ENCODE data around the gene LHX1. TPM values are rescaled to one million over a fixed set of nuclear protein-coding genes. Genes with fewer than 3 reads are reported as not detected.

Gene LHX1
- total and polyA plus RNA-seq, 10 of the 15 experiments (the other 5 are each of a cell fraction or from before 2014, with no cell fraction given) = not detected

DNA sequence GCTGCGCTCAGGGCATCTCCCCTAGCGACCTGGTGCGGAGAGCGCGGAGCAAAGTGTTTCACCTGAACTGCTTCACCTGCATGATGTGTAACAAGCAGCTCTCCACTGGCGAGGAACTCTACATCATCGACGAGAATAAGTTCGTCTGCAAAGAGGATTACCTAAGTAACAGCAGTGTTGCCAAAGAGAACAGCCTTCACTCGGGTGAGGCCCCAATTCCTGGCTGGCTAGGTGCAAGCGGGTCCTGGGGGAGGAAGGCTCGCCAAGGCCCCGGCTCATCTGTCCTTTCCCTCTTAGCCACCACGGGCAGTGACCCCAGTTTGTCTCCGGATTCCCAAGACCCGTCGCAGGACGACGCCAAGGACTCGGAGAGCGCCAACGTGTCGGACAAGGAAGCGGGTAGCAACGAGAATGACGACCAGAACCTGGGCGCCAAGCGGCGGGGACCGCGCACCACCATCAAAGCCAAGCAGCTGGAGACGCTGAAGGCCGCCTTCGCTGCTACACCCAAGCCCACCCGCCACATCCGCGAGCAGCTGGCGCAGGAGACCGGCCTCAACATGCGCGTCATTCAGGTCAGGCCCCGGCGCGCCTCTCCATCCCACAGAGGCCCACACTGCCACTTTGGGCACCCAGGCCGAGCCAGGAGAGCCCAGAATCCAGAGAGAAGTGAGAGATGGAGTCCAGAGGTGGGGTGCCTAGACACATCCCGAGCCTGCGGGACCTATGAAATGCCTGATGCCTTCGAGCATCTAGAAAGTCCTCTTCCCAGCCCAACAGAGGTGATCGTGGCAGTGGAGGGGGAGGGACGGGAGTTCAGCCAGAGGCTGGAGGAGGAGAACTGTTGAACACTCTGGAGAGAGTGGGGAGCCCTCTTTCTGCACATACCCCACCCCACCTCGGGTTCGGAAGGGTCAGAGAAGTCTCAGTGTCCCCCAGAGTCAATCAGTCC is 3.3 kb downstream of the LHX1 start:
- RAD21 ChIA-PET (ENCODE audit: unreplicated experiment) = no interaction called here
- CTCF ChIA-PET = no interaction called here
- no peaks in the 10 kb centered on the region; the same call in 2 of the 3 replicates for H3K9me3 ChIP-seq (replicated peaks; ENCODE audit: control insufficient read depth, insufficient read depth, low read length)
- SMC1A ChIA-PET (ENCODE audit: uncharacterized antibody, unreplicated experiment) = no interaction called here
- POLR2A ChIA-PET = no interaction called here
- BruUV-seq (replicated peaks) = no TSS peak
- no peaks in the 10 kb centered on the region for H3K36me3 ChIP-seq (ENCODE audit: control insufficient read depth in 2 of 2, insufficient read depth in 2 of 2, low read length in 1 of 2)
- H3K4me1 ChIP-seq (ENCODE audit: control insufficient read depth, insufficient read depth, low read length) = no peaks in the 10 kb centered on the region
- no peak overlapping the region for H2AFZ ChIP-seq (ENCODE audit: control insufficient read depth, low read depth, low read length)
- FAIRE-seq (no peak), ATAC-seq (no peak), DNase-seq (ENCODE audit: low read depth, low spot score) (no peak)
- H3K27me3 ChIP-seq (replicated peaks in 1 of 2; ENCODE audit: control insufficient read depth in 2 of 2, insufficient read depth in 2 of 2, low read length in 1 of 2) = peaks cover 38 to 67% of the 10 kb centered on the region in 2 experiments
- TF ChIP-seq SRF (IDR thresholded peaks at IDR 0.05; ENCODE audit: low read depth in 2 of 2, low read length in 2 of 2) (no peak), ATF2 (IDR thresholded peaks at IDR 0.05; ENCODE audit: low read length) (no peak), NBN (IDR thresholded peaks at IDR 0.05) (no peak), RELA (IDR thresholded peaks at IDR 0.05; ENCODE audit: borderline replicate concordance, partially characterized antibody) (no peak), GABPA (IDR thresholded peaks at IDR 0.05; ENCODE audit: low read depth) (no peak), EZH2 (IDR thresholded peaks at IDR 0.05; ENCODE audit: borderline replicate concordance, control insufficient read depth, low read depth, low read length) (no peak), JUND (IDR thresholded peaks at IDR 0.05; ENCODE audit: low read depth, low read length) (no peak), WRNIP1 (IDR thresholded peaks at IDR 0.05; ENCODE audit: borderline replicate concordance, low read depth, low read length) (no peak), POLR2AphosphoS5 (IDR thresholded peaks at IDR 0.05; ENCODE audit: low read length) (no peak), ZBTB4 (CRISPR knock-in tag; IDR thresholded peaks at IDR 0.05) (no peak), FOS (IDR thresholded peaks at IDR 0.05; ENCODE audit: borderline replicate concordance, extremely low read depth, insufficient read length) (no peak), CHD2 (IDR thresholded peaks at IDR 0.05; ENCODE audit: borderline replicate concordance, low read depth, low read length) (no peak)
- TF ChIP-seq, protein P1, sequence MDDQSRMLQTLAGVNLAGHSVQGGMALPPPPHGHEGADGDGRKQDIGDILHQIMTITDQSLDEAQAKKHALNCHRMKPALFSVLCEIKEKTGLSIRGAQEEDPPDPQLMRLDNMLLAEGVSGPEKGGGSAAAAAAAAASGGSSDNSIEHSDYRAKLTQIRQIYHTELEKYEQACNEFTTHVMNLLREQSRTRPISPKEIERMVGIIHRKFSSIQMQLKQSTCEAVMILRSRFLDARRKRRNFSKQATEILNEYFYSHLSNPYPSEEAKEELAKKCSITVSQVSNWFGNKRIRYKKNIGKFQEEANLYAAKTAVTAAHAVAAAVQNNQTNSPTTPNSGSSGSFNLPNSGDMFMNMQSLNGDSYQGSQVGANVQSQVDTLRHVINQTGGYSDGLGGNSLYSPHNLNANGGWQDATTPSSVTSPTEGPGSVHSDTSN (IDR thresholded peaks at IDR 0.05; ENCODE audit: insufficient replicate concordance, low read depth, low read length) = no peak
- intact Hi-C loops (cut with micrococcal nuclease; ENCODE audit: unreplicated experiment) (loop anchor here (10.0 kb wide), 1 partner anchor 414 kb away; no protein-coding TSS in a partner anchor), in situ Hi-C loops (cut with MboI) (no loop called here)
- no peaks in the 10 kb centered on the region for H3K79me2 ChIP-seq (ENCODE audit: control insufficient read depth, insufficient read depth, low read length)
- H4K20me1 ChIP-seq (ENCODE audit: control insufficient read depth, insufficient read depth) = no peaks in the 10 kb centered on the region
- H3K4me3 ChIP-seq = no peak overlapping the region
- H3K27ac ChIP-seq (ENCODE audit: control insufficient read depth, insufficient read depth) = no peak overlapping the region
- H3K9ac ChIP-seq (ENCODE audit: control insufficient read depth, insufficient read depth, low read length) = no peak overlapping the region
- H3K4me2 ChIP-seq (ENCODE audit: control insufficient read depth, insufficient read depth) = no peak overlapping the region
- WGBS (ENCODE audit: insufficient coverage, insufficient replicate concordance, low lambda C conversion rate, missing lambda C conversion rate) = 40% methylated on average over 49 of the region's 52 CpGs

Data from GM12878 (cell line).